HepG2 (cell line): ENCODE data around the gene ZNF341. TPM values are rescaled to one million over a fixed set of nuclear protein-coding genes. Genes with fewer than 3 reads are reported as not detected.
A peak's percentile ranks its signal among the peaks of the same experiment; 100 is the strongest.
"Not testable (repeated sequence)": the region's sequence is repeated elsewhere in the genome, so short reads cannot be mapped to it uniquely, and the experiment has no call there.

Source experiments
- ATAC-seq: fragments of 200-7000 bp; cut with Tn5 transposase; 3 replicates; pipeline ENCODE4 v1.9.1; 2020; ENCODE audit warnings: mild to moderate bottlenecking, moderate library complexity
- BruUV-seq: library from RNA; stranded (reverse); fragments of 400-500 nt; replicated peaks from 2 replicates; lab custom pipeline; 2021; lab: Mats Ljungman, UMichigan
- CTCF ChIA-PET: fragments of 300-600 bp; formaldehyde crosslinking; extraction: SDS; loops from one replicate; lab custom pipeline; 2021; ENCODE audit warnings: low total read pairs, inconsistent platforms, low intra/inter-chr PET ratio; lab: Yijun Ruan, JAX
- POLR2A ChIA-PET: fragments of 350-600 bp; sonication (Branson Sonifier 250); formaldehyde crosslinking; loops from one replicate; lab custom pipeline; 2020; ENCODE audit warnings: antibody characterized with exemption, inconsistent platforms; lab: Yijun Ruan, JAX
- DNase-seq: peaks from one replicate; pipeline ENCODE4 v3.0.0-alpha.2; 2015; ENCODE audit warnings: low spot score
- FAIRE-seq: peaks from 3 replicates; lab custom pipeline; 2011; peaks lifted over from hg19 to GRCh38; lab: Jason Lieb, UNC
- H2AFZ ChIP-seq: one replicate; pipeline ENCODE4 v1.6.1; 2011; ENCODE audit warnings: low read length, inconsistent platforms
- H3K27ac ChIP-seq: fragments of 300-600 bp; 3 replicates; pipeline ENCODE4 v1.8.0; 2011; ENCODE audit warnings: mixed run types, mild to moderate bottlenecking, mixed read lengths, low read length, inconsistent platforms; ENCODE audit not compliant: insufficient read depth; ENCODE audit errors: extremely low read length
- H3K27me3 ChIP-seq, 2 experiments: fragments of 200-600 bp in 1 of 2; 2 replicates in 1 of 2; 3 replicates in 1 of 2; pipeline versions ENCODE4 v1.6.0 to v1.8.0; 2011; ENCODE audit warnings: low read length in 2 of 2, mild to moderate bottlenecking in 2 of 2, moderate library complexity in 2 of 2, inconsistent platforms in 1 of 2; ENCODE audit not compliant: insufficient read depth in 2 of 2, control insufficient read depth in 1 of 2
- H3K36me3 ChIP-seq, 2 experiments: fragments of 200-600 bp in 1 of 2; replicated peaks in 1 of 2; 2 replicates in 1 of 2; 3 replicates in 1 of 2; pipeline versions ENCODE4 v1.5.1 to v1.8.0; 2011; ENCODE audit warnings: low read length in 2 of 2, inconsistent platforms in 1 of 2; ENCODE audit not compliant: insufficient read depth in 2 of 2, control insufficient read depth in 1 of 2
- H3K4me1 ChIP-seq: 2 replicates; pipeline ENCODE4 v1.5.1; 2012; ENCODE audit warnings: low read length, inconsistent platforms; ENCODE audit not compliant: insufficient read depth
- H3K4me2 ChIP-seq: 2 replicates; pipeline ENCODE4 v1.6.0; 2011; ENCODE audit warnings: low read depth, low read length, inconsistent platforms
- H3K4me3 ChIP-seq, 3 experiments: fragments of 200-600 bp in 1 of 3; sonication (generic), shearing (Covaris generic) in 1 of 3; replicated peaks in 1 of 3; 2 replicates each; pipeline ENCODE4 v1.5.1; 2011 to 2016; ENCODE audit warnings: low read length in 3 of 3, inconsistent platforms in 2 of 3, low read depth in 2 of 3, mild to moderate bottlenecking in 2 of 3, control low read depth in 1 of 3, mixed read lengths in 1 of 3; ENCODE audit not compliant: insufficient read depth in 1 of 3
- H3K79me2 ChIP-seq: one replicate; pipeline ENCODE4 v1.6.1; 2011; ENCODE audit warnings: low read length, inconsistent platforms; ENCODE audit not compliant: insufficient read depth
- H3K9ac ChIP-seq: 2 replicates; pipeline ENCODE4 v1.6.0; 2011; ENCODE audit warnings: mild to moderate bottlenecking, low read depth, low read length, inconsistent platforms; ENCODE audit not compliant: insufficient read depth
- H3K9me3 ChIP-seq: 2 replicates; pipeline ENCODE4 v1.5.1; 2012; ENCODE audit warnings: mild to moderate bottlenecking, low read length
- H4K20me1 ChIP-seq: 2 replicates; pipeline ENCODE4 v1.6.0; 2011; ENCODE audit warnings: inconsistent platforms, mild to moderate bottlenecking, low read length, moderate library complexity; ENCODE audit not compliant: insufficient read depth
- CAMTA2 ChIP-seq: sonication (generic); formaldehyde crosslinking; IDR thresholded peaks from 2 replicates; pipeline ENCODE4 v1.4.0; 2020; ENCODE audit warnings: mild to moderate bottlenecking, missing genetic modification reagents, borderline replicate concordance
- CREB1 ChIP-seq, 2 experiments: fragments of 450-650 bp in 1 of 2; IDR thresholded peaks; 2 replicates each; pipeline ENCODE4 v1.6.1; 2016 to 2017; ENCODE audit warnings: control low read depth in 1 of 2, mild to moderate bottlenecking in 1 of 2, missing compliant biosample characterization in 1 of 2, missing genetic modification characterization in 1 of 2
- ELF4 ChIP-seq: sonication (generic); formaldehyde crosslinking; IDR thresholded peaks from 2 replicates; pipeline ENCODE4 v1.5.0; 2020; ENCODE audit warnings: missing genetic modification reagents, mild to moderate bottlenecking, moderate library complexity, borderline replicate concordance
- MYC ChIP-seq: sonication (generic); formaldehyde crosslinking; IDR thresholded peaks from 2 replicates; pipeline ENCODE4 v1.9.0; 2021; ENCODE audit warnings: missing genetic modification reagents, borderline replicate concordance
- USF2 ChIP-seq, 2 experiments: sonication (generic) in 1 of 2; formaldehyde crosslinking in 1 of 2; IDR thresholded peaks; 2 replicates each; pipeline versions ENCODE4 v1.5.1 to v1.6.1; 2011 to 2020; ENCODE audit warnings: borderline replicate concordance in 1 of 2, low read depth in 1 of 2, low read length in 1 of 2, mild to moderate bottlenecking in 1 of 2, missing genetic modification reagents in 1 of 2, moderate library complexity in 1 of 2
- ZSCAN22 ChIP-seq: sonication (generic); formaldehyde crosslinking; IDR thresholded peaks from 2 replicates; pipeline ENCODE4 v1.4.0; 2020; ENCODE audit warnings: mild to moderate bottlenecking, missing genetic modification reagents
- ZSCAN25 ChIP-seq: sonication (generic); formaldehyde crosslinking; IDR thresholded peaks from 2 replicates; pipeline ENCODE4 v1.8.0; 2022; ENCODE audit warnings: mild to moderate bottlenecking, missing genetic modification reagents
- WGBS: methylation state at CpG from one replicate; pipeline ENCODE4 v1.1.6; 2017; ENCODE audit warnings: low lambda C conversion rate; 5-methylcytosine and 5-hydroxymethylcytosine counted together
- in situ Hi-C: cut with HindIII; loops from 2 replicates; pipeline ENCODE4 v1.10.0; 2017; ENCODE audit warnings: low pct_unique_long_range_greater_than_20kb; ENCODE audit not compliant: extremely low pct_ligation_motif_present
- intact Hi-C: fragments of 100-400 bp; cut with micrococcal nuclease; formaldehyde crosslinking; loops from one replicate; pipeline ENCODE4 v1.10.0; 2022; ENCODE audit not compliant: unreplicated experiment
- polyA plus RNA-seq, 8 experiments: library from polyadenylated mRNA; depleted of rRNA in 3 of 8; stranded (reverse) in 7 of 8; unstranded in 1 of 8; fragments of >200 nt; fragmentation: Illumina TruSeq in 4 of 8; extraction: Trizol in 4 of 8; gene quantifications; 2 replicates each; pipeline versions ENCODE4 v1.2.1 to v1.2.3, GENCODE V29; 2011 to 2016; ENCODE audit warnings: low read depth in 4 of 8, missing spikeins in 1 of 8, mixed read lengths in 1 of 8; ENCODE audit not compliant: insufficient read depth in 1 of 8
- total RNA-seq, 5 experiments: library from RNA; depleted of rRNA; stranded (reverse); fragments of >200 nt; fragmentation: Illumina TruSeq; extraction: Trizol; gene quantifications; 2 replicates each; pipeline ENCODE4 v1.2.3, GENCODE V29; 2016; ENCODE audit warnings: low read depth in 1 of 5
- TF ChIP-seq, protein P1 (sequence below): sonication (generic); formaldehyde crosslinking; IDR thresholded peaks from 2 replicates; pipeline ENCODE4 v1.4.0; 2020; ENCODE audit warnings: missing genetic modification reagents; ENCODE audit errors: not compliant biosample characterization

ZNF341 gene
- total and polyA plus RNA-seq, 2 of the 13 experiments (the other 11 are each of a cell fraction or from before 2014, with no cell fraction given), result 1.1 to 2.2 TPM

DNA sequence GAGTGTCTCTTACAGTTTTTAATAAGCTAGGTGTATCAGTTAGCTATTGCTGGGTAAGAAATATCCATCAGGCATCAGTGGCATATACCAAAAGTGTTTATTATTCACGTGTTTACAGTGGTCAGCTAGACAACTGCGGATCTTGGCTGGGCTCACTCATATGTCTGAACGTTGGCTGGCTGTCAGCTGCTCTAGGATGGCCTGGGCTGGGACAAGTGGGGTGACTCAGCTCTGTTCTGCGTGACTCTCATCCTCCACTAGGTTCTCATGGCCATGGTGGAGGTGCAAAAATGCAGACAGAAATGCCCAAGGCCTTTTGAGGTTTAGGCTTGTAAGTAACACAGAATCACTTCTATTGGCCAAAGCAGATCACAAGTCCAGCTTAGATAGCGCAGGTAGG lies 22.0 kb downstream of the ZNF341 start (continued):
- TF ChIP-seq CREB1 (IDR thresholded peaks at IDR 0.05), result no peak
- TF ChIP-seq CREB1 (CRISPR knock-in tag; IDR thresholded peaks at IDR 0.05), result no peak
- no peak for TF ChIP-seq MYC (CRISPR knock-in tag)

DNA sequence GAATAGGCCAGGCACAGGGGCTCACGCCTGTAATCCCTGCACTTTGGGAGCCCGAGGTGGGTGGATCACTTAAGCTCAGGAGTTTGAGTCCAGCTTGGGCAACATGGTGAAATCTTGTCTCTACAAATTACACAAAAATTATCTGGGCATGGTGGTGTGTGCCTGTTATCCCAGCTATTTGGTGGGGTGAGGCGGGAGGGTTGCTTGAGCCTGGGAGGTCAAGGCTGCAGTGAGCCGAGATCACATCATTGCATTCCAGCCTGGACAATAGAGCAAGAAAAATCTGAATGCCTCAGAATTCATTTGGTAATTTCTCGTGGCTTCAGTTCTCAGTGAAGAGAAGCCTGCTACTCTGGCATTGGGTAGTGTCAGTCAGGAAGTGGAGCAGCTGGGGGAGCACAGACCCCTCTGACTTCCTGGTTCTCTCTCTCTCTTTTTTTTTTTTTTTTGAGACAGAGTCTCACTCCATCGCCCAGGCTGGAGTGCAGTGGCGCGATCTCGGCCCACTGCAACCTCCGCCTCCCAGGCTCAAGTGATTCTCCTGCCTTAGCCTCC lies 24.2 kb downstream of the ZNF341 start:
- WGBS, result 80% methylated on average over 10 of the region's 10 CpGs
- H3K27me3 ChIP-seq, H3K4me3 ChIP-seq, in situ Hi-C loops, intact Hi-C loops, H3K4me2 ChIP-seq, H3K4me1 ChIP-seq, BruUV-seq, H2AFZ ChIP-seq, H3K36me3 ChIP-seq, H3K9me3 ChIP-seq, H3K27ac ChIP-seq, H3K79me2 ChIP-seq, H3K9ac ChIP-seq, H4K20me1 ChIP-seq, CTCF ChIA-PET: not testable (repeated sequence)
- ATAC-seq (peak; percentile 46), FAIRE-seq (peak; percentile 73), DNase-seq (peak; percentile 64)
- POLR2A ChIA-PET, result interaction anchor here (0.7 to 1.5 kb wide), 2 partner anchors 356 to 382 kb away, joined by 3 to 4 read pairs; partner anchors contain the start of gene EIF2S2
- TF ChIP-seq ZSCAN25 (peak; percentile 71; the same call in 1 of the 2 replicates), CAMTA2 (CRISPR knock-in tag) (peak; percentile 36; the same call in 1 of the 2 replicates)

DNA sequence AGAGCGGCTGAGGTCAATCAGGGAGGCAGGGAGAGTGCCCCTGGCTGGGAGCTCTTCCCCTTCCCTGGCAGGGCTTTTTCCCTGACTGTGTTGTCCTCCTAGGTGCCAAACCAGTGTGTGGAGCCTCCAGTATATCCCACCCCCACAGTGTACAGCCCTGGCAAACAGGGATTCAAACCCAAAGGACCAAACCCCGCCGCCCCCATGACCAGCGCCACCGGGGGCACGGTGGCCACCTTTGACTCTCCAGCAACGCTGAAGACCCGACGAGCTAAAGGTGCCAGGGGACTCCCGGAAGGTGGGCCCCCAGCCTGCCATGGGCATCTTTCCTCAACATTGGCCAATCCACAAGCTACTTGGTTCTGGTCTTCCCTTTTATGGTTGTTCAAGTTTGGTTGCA lies 25.2 kb downstream of the ZNF341 start:
- FAIRE-seq (no peak), ATAC-seq (no peak), DNase-seq (no peak)
- WGBS, result 97% methylated on average over 10 of the region's 10 CpGs
- Histone ChIP-seq H3K4me1 (peaks cover 9% of the 10 kb centered on the region), H3K9ac (no peak overlapping the region), H4K20me1 (no peaks in the 10 kb centered on the region), H2AFZ (no peak overlapping the region), H3K27me3 (no peaks in the 10 kb centered on the region), H3K27ac (no peak overlapping the region), H3K4me3 (no peak overlapping the region), H3K79me2 (no peaks in the 10 kb centered on the region), H3K4me2 (no peak overlapping the region), H3K9me3 (no peaks in the 10 kb centered on the region), H3K36me3 (peaks cover 0 to 3% of the 10 kb centered on the region in 2 experiments; a peak in 2 of 5 replicates)
- in situ Hi-C loops, result no loop called here
- ChIA-PET CTCF (no interaction called here), POLR2A (interaction anchor here (1.5 kb wide), 1 partner anchor 355 kb away, joined by 3 read pairs; the partner anchor contains the start of gene EIF2S2)
- intact Hi-C loops, result no loop called here
- BruUV-seq, result no TSS peak
- no peak for TF ChIP-seq ELF4
- TF ChIP-seq, protein P1, sequence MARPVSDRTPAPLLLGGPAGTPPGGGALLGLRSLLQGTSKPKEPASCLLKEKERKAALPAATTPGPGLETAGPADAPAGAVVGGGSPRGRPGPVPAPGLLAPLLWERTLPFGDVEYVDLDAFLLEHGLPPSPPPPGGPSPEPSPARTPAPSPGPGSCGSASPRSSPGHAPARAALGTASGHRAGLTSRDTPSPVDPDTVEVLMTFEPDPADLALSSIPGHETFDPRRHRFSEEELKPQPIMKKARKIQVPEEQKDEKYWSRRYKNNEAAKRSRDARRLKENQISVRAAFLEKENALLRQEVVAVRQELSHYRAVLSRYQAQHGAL (CRISPR knock-in tag), result no peak
- TF ChIP-seq USF2 (IDR thresholded peaks at IDR 0.05; ENCODE audit: low read depth, low read length), result no peak
- no peak for TF ChIP-seq USF2 (CRISPR knock-in tag; IDR thresholded peaks at IDR 0.05; ENCODE audit: borderline replicate concordance)
- TF ChIP-seq ZSCAN22 (CRISPR knock-in tag), result no peak
